22Rv1 (cell line): ENCODE results near the gene LYSMD1.

ENCODE experiments used
- CTCF ChIP-seq: fragments of 450-650 bp; IDR thresholded peaks from 2 replicates; pipeline ENCODE4 v1.5.1; 2017; ENCODE audit warnings: mild to moderate bottlenecking
- ZFX ChIP-seq: fragments of 450-650 bp; IDR thresholded peaks from 2 replicates; pipeline ENCODE4 v1.6.1; 2017; ENCODE audit warnings: antibody characterized with exemption, borderline replicate concordance

GRCh38 chr1:151143057-151143435 lies 22.7 kb downstream of the LYSMD1 start:
- TF ChIP-seq CTCF (no peak), ZFX (no peak)
